KMS-11 (cell line): ENCODE data around the gene GUCA1A.
"Not testable (repeated sequence)": the region's sequence is repeated elsewhere in the genome, so short reads cannot be mapped to it uniquely, and the experiment has no call there.

ENCODE experiments used
- H2AFZ ChIP-seq: fragments of 200-600 bp; sonication (generic); 2 replicates; pipeline ENCODE4 v1.6.1; 2016; ENCODE audit warnings: antibody characterized with exemption, mixed run types, low read depth
- H3K27ac ChIP-seq: fragments of 200-600 bp; sonication (generic); 2 replicates; pipeline ENCODE4 v1.6.1; 2016; ENCODE audit warnings: mild to moderate bottlenecking, mixed run types
- H3K27me3 ChIP-seq: fragments of 200-600 bp; sonication (generic); 2 replicates; pipeline ENCODE4 v1.6.1; 2017; ENCODE audit warnings: mild to moderate bottlenecking, low read depth, mixed run types, moderate library complexity; ENCODE audit not compliant: insufficient read depth
- H3K36me3 ChIP-seq: fragments of 200-600 bp; sonication (generic); 2 replicates; pipeline ENCODE4 v1.6.1; 2017; ENCODE audit warnings: mild to moderate bottlenecking, mixed run types; ENCODE audit not compliant: insufficient read depth
- H3K4me1 ChIP-seq: fragments of 200-600 bp; sonication (generic); 2 replicates; pipeline ENCODE4 v1.6.1; 2016; ENCODE audit warnings: mild to moderate bottlenecking, low read depth, mixed run types; ENCODE audit not compliant: poor library complexity, severe bottlenecking
- H3K4me2 ChIP-seq: fragments of 200-600 bp; sonication (generic); 2 replicates; pipeline ENCODE4 v1.7.0; 2016; ENCODE audit warnings: mild to moderate bottlenecking, mixed run types
- H3K4me3 ChIP-seq: fragments of 200-600 bp; sonication (generic); IDR thresholded peaks from 2 replicates; pipeline ENCODE4 v1.6.1; 2017; ENCODE audit warnings: low read depth, low read length, mixed read lengths; ENCODE audit not compliant: insufficient read depth
- H3K79me2 ChIP-seq: fragments of 200-600 bp; sonication (generic); 2 replicates; pipeline ENCODE4 v1.6.1; 2016; ENCODE audit warnings: low read depth, mixed run types; ENCODE audit not compliant: insufficient read depth
- H3K9ac ChIP-seq: fragments of 200-600 bp; sonication (generic); 2 replicates; pipeline ENCODE4 v1.6.1; 2016; ENCODE audit warnings: mild to moderate bottlenecking, mixed run types
- H4K20me1 ChIP-seq: fragments of 200-600 bp; sonication (generic); 2 replicates; pipeline ENCODE4 v1.6.1; 2016; ENCODE audit warnings: mild to moderate bottlenecking, mixed run types; ENCODE audit not compliant: insufficient read depth
- CTCF ChIP-seq: fragments of 200-600 bp; sonication (generic); conservative IDR thresholded peaks from 2 replicates; pipeline ENCODE4 v1.6.1; 2017; ENCODE audit warnings: low read depth, mild to moderate bottlenecking, antibody characterized with exemption, low read length, moderate library complexity, mixed read lengths

GUCA1A gene

DNA sequence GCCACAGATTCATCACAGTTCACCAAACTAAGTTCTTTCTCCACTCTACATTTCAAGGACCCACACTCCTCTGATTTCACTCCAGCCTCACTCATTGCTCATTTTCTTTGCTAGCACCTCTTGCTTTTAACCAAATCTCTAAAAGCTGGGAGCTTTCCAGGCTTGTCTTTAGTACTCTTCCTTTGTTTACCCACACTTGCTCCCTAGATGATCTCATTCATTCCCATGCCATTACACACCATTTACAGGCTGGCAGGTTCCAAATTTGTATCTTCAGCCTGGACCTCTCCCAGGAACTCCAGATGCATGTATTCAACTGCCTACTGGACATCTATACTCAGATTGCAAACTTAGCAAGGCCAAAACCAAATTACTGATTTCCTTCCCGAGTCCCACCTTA is 26.9 kb downstream of the GUCA1A start:
- Histone ChIP-seq H3K27me3 (no peaks in the 10 kb centered on the region), H3K27ac (no peak overlapping the region), H3K79me2 (no peaks in the 10 kb centered on the region), H3K4me3 (no peak overlapping the region), H3K9ac (no peak overlapping the region), H3K4me1 (no peaks in the 10 kb centered on the region), H2AFZ (no peak overlapping the region), H3K36me3 (no peaks in the 10 kb centered on the region), H3K4me2 (no peak overlapping the region), H4K20me1 (no peaks in the 10 kb centered on the region)
- no peak for TF ChIP-seq CTCF

DNA sequence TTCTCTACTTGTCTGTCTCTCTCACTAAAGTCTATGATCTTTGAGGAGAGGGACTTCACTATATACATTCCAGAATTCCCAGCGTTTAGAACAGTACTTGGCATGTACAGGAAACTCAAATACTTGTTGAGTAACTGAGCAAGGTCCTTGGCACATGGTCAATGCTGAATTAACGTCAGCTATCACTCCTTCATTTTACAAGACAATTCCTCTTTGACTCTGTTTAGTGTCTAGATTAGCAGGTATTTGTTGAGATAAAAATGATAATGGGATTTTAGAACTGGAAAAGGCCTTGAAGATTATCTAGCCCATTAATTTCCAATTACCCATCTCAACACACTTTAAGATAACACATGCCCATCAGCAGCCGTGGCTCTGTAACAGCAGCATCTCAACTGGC is 28.2 kb downstream of the GUCA1A start:
- Histone ChIP-seq H2AFZ (no peak overlapping the region), H3K4me2 (no peak overlapping the region), H3K36me3 (no peaks in the 10 kb centered on the region), H3K9ac (no peak overlapping the region), H3K79me2 (no peaks in the 10 kb centered on the region), H3K27me3 (no peaks in the 10 kb centered on the region), H3K27ac (no peak overlapping the region), H3K4me3 (no peak overlapping the region), H4K20me1 (no peaks in the 10 kb centered on the region), H3K4me1 (no peaks in the 10 kb centered on the region)
- TF ChIP-seq CTCF, result no peak

DNA sequence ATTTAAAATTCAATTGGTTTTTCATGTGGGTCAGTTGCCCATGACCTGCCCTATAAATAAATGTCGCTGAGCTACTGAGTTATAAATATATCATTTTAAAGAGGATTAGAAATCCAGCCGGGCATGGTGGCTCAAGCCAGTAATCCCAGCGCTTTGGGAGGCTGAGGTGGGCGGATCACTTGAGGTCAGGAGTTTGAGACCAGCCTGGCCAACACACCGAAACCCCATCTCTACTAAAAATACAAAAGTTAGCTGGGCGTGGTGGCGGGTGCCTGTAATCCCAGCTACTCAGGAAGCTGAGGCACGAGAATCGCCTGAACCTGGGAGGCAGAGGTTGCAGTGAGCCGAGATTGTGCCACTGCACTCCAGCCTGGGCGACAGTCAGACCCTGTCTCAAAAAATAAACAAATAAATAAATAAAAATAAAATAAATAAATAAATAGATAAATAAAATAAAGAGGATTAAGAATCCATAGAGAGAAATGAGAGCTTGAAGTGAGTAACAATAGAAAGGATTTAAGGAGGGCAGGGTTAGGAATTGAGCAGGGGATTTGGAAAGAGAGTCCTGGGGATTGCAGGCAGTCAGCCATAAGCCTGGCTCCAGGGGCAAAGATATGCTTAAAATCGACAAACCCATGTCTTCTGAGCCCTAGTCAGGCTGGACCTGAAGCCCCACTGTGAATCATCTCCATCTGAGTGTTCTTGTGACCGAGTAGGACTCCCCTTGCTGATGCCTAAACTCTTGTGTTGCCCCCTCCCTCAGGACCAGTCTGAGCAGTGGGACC is 29.2 kb downstream of the GUCA1A start:
- not testable (repeated sequence) for H3K4me2 ChIP-seq, H3K79me2 ChIP-seq, H2AFZ ChIP-seq, H4K20me1 ChIP-seq, H3K27me3 ChIP-seq, H3K4me1 ChIP-seq, H3K27ac ChIP-seq, H3K4me3 ChIP-seq, H3K9ac ChIP-seq, H3K36me3 ChIP-seq

- Histone ChIP-seq H3K27me3 (no peaks in the 10 kb centered on the region), H3K36me3 (peaks cover 2% of the 10 kb centered on the region; the same call in 1 of the 2 replicates), H3K4me1 (no peaks in the 10 kb centered on the region), H3K9ac (no peak overlapping the region), H3K27ac (no peak overlapping the region), H3K79me2 (no peaks in the 10 kb centered on the region), H3K4me2 (no peak overlapping the region), H3K4me3 (no peak overlapping the region), H4K20me1 (no peaks in the 10 kb centered on the region), H2AFZ (no peak overlapping the region)
- TF ChIP-seq CTCF, result no peak
These were observed 30.0 kb downstream of the GUCA1A start for GRCh38 chr6:42203183-42203582.

DNA sequence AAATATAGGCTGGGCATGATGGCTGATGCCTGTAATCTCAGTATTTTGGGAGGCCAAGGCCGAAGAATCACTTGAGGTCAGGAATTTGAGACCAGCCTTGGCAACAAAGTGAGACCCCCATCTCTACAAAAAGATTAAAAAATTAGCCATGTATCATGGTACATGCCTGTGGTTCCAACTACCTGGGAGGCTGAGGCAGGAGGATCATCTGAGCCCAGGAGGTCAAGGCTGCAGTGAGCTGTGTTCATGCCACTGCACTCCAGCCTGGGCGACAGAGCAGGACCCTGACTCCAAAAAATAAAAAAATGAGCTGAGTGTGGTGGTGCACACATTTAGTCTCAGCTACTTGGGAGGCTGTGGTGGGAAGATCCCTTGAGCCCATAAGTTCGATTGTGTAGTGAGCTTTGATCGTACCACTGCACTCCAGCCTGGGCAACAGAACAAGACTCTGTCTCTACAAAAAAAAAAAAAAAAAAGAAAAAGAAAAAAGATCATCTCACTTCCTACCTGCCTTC is 31.7 kb downstream of the GUCA1A start:
- H3K27me3 ChIP-seq, result no peaks in the 10 kb centered on the region
- no peak overlapping the region for H3K4me3 ChIP-seq
- H3K4me2 ChIP-seq, result no peak overlapping the region
- peaks cover 3% of the 10 kb centered on the region; the same call in 1 of the 2 replicates for H3K36me3 ChIP-seq
- no peak overlapping the region for H3K27ac ChIP-seq
- no peaks in the 10 kb centered on the region for H3K79me2 ChIP-seq
- H4K20me1 ChIP-seq, result no peaks in the 10 kb centered on the region
- H3K4me1 ChIP-seq, result no peaks in the 10 kb centered on the region
- H2AFZ ChIP-seq, result no peak overlapping the region
- no peak for TF ChIP-seq CTCF
- no peak overlapping the region for H3K9ac ChIP-seq

DNA sequence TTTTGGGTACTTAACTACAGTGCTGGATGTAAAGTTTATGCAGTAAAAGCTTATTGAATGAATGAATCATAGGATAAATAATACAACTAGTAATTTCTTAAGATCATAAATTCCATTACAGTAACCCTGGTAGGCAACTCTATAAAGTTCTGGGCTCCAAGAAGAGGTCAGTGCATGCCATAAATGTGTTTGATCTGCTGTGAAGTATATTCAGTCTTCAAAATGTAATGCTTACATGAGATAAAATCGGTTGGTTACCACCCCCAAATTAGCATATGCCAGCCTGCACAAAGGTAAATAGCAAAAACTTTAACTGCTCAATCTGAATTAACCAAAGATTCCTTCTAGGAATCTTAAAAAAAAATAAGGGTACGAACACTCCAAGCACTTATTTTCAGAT is 34.4 kb downstream of the GUCA1A start:
- H3K4me1 ChIP-seq, H3K79me2 ChIP-seq, H3K4me2 ChIP-seq, H3K27ac ChIP-seq, H4K20me1 ChIP-seq, H2AFZ ChIP-seq, H3K4me3 ChIP-seq, H3K9ac ChIP-seq, H3K27me3 ChIP-seq, H3K36me3 ChIP-seq: not testable (repeated sequence)
